ENCODE results near the gene VAT1L.

- TF ChIP-seq CTCF (IDR thresholded peaks at IDR 0.05; ENCODE audit: poor library complexity), result no peak
- no peak for TF ChIP-seq EZH2phosphoT487 (IDR thresholded peaks at IDR 0.05; ENCODE audit: low read depth, severe bottlenecking, unreplicated experiment)
- TF ChIP-seq EZH2 (IDR thresholded peaks at IDR 0.05; ENCODE audit: borderline replicate concordance), result no peak
Observed at GRCh38 chr16:77759201-77759600, 29.2 kb upstream of the VAT1L start.
